GM20431 (cell line): ENCODE measurements around the gene IAH1.

Source experiments
- in situ Hi-C: fragments of 300-500 bp; cut with MseI, MboI; formaldehyde crosslinking; loops from one replicate; pipeline ENCODE4 v1.15.0; 2020; ENCODE audit warnings: low sequenced_read_pairs; ENCODE audit not compliant: unreplicated experiment

The IAH1 gene

DNA sequence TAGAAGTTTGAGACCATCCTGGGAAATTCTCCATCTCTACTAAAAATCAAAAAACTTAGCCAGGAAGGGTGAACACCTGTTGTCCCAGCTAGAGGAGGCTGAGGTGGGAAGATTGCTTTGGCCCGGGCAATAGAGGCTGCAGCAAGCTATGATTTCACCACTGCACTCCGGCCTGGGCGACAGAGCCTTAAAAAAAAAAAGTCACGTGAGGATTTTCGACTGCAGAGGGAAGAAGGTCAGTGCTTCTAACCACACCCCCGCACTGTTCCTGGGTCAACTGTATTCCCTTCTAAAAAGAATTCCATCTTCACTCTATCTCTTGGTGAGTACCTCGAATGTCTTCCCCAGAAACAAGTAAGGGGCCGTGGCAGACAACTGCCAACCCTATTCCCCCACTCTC is 49.9 kb downstream of the IAH1 start:
- in situ Hi-C loops, result no loop called here

DNA sequence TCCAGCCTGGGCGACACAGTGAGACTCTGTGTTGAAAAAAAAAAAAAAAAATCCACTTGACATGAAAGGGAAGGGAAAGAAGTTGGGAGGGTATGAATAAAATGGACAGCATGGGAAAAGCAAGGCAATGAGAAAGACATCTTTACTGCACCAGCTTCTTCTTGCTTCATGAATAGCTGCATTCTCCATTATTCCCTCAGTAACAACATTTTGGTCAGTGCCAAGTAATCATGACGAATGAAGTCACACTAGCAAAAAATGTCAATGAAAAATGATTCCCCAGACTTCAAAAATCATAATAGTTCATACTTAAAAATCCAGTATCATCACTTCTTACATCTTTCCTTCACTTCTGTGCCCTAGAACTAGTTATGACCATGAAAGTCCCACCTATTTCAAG is 50.9 kb downstream of the IAH1 start:
- in situ Hi-C loops, result no loop called here

DNA sequence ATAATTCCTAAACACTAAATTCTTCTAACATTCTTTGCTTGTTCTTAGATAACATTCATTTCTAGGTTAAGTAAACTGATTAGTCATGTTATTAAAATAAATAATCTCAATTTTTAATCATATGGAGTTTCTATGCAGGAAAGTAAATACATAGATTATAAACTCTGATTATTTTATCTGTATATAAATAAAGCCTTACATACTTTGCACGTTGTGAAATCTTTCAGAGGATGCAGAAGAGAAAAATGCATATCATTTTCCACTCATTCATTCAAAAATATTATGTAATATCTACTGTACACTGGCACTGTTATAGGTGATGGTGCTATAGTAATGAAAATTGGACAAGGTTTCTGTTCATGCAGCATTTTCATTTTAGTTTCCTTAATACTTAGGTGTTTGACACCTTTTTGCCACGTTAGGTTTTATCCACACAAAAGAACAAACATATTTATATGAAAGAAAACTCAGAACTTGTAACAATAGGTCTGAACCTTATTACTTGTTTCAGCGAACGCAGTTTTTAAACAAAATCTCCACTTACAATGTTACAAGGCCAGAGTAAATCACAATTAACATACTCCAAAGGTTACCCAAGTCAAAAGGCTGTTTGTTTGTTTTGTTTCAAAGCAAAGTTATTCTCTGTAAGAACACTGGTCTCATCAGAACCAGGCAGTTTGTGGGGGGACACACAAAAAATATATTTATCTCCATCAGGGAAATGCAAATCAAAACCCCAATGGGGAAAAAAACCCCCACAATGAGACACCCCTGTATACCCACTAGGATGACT is 53.8 kb downstream of the IAH1 start:
- in situ Hi-C loops, result no loop called here

DNA sequence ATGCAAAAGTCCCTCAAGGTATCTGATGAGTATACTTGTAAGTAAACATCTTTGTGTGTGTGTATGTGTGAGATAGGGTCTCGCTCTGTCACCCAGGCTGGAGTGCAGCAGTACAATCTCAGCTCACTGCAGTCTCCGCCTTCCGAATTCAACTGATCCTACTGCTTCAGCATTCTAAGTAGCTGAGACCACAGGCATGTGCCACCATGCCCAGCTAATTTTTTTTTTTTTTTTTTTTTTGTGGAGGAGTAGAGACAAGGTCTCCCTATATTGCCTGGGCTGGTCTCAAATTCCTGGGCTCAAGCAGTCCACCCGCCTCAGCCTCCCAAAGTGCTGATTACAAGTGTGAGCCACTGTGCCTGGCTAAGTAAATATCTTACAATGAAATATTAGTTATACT is 58.1 kb downstream of the IAH1 start:
- in situ Hi-C loops, result no loop called here

DNA sequence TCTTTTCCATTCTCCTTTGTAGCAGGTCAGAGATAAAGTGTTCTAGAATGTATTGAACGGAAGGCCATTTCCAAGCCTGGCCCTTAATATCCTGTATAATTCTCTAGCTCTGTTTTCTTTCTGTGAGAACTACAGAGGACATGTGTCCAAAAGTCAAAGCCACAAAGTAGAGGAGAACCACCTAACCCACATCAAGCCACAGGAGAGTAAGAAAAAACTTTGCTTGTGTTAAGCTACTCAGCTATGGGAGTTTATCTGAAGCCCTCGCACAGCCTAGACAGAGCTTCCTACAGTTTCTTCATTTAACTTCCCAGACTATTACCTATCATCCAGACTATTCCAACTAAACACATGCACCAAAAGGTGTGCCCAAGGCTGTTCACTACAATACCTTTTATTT is 59.3 kb downstream of the IAH1 start:
- in situ Hi-C loops, result no loop called here

DNA sequence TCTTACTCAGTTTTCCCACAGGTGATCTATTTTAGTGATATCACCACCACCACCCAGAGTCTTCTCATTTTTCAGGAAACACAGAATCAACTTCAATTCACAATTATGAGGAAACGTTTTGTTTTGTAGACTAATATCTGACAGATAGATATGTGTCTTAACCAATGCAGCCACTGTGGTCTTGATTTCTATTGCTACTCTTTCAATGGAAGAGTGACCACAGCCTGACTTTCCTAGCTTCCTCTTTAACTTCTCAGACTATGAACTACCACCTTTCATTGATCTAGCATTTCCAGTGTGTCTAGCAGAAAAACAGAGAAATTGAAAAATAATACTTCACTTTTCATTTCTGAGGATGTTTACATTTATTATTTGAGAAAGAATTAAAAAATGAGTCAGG is 60.8 kb downstream of the IAH1 start:
- in situ Hi-C loops, result no loop called here

DNA sequence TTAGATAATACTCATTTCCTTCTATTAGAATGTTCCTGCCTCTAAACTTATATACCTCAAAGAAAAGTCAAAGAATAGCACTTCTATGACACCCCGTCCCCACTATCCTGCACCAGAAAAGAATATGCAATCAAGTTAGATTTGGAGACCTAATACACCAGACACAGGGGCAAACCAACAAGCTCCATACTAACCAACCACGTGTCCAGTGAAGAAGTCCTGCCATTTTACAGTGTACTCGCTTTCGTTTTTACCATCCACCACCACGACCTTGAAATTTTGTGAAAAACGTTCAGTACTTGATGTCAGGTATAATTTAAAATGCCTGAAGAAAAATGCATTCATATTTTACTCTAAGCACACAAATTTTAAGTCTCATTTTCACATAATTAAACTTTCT is 62.2 kb downstream of the IAH1 start:
- in situ Hi-C loops, result no loop called here

DNA sequence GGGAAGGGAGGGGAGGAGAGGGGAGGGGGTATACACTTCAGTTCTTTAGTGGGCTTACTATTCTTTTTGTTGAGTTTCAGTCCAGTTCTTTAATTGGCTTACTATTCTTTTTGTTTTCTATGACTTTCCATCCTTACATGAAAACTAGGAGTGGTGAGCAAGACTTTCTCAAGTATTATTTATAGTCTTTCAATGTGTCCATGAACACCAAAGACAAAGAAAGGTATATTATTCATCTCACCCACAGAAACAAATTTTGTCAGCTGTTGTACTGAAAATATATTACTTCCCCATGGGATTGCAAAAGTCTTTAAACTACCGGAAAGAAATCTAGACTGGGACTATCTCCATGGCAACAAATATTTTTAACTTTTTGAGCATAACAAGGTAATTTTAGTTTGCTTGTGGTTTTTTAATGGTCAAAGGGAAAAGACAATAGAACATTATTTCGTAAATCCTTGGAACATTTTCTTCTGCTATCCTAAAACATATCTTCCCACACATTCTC is 63.7 kb downstream of the IAH1 start:
- in situ Hi-C loops, result no loop called here
